MCF 10A (cell line): ENCODE results near the gene TNNI3K. TPM values are rescaled to one million over a fixed set of nuclear protein-coding genes. Genes with fewer than 3 reads are reported as not detected.

Source experiments
- BruUV-seq: library from RNA; stranded (reverse); fragments of 400-500 nt; replicated peaks from 2 replicates; lab custom pipeline; 2021; lab: Mats Ljungman, UMichigan
- CTCF ChIA-PET: fragments of 300-600 bp; sonication (Branson Sonifier 250); formaldehyde crosslinking; extraction: SDS; loops from one replicate; lab custom pipeline; 2021; ENCODE audit warnings: antibody characterized with exemption, inconsistent platforms; lab: Yijun Ruan, JAX
- POLR2A ChIA-PET: fragments of 300-600, 350-650 bp; sonication (Branson Sonifier 250); formaldehyde crosslinking; extraction: SDS; loops from one replicate; lab custom pipeline; 2020; ENCODE audit warnings: antibody characterized with exemption, inconsistent platforms; lab: Yijun Ruan, JAX
- DNase-seq: peaks from one replicate; pipeline ENCODE4 v3.0.0-alpha.2; 2018; ENCODE audit not compliant: unreplicated experiment
- H3K27ac Mint-ChIP-seq: one replicate; pipeline ENCODE4 v1.8.0; 2022; ENCODE audit warnings: mild to moderate bottlenecking, low read depth, mixed read lengths; ENCODE audit not compliant: unreplicated experiment
- H3K27me3 Mint-ChIP-seq: one replicate; pipeline ENCODE4 v1.8.0; 2022; ENCODE audit warnings: mixed read lengths; ENCODE audit not compliant: insufficient read depth, unreplicated experiment
- H3K36me3 Mint-ChIP-seq: one replicate; pipeline ENCODE4 v1.8.0; 2022; ENCODE audit warnings: mild to moderate bottlenecking, moderate library complexity, mixed read lengths; ENCODE audit not compliant: insufficient read depth, unreplicated experiment
- H3K4me1 Mint-ChIP-seq: one replicate; pipeline ENCODE4 v1.8.0; 2022; ENCODE audit warnings: mixed read lengths; ENCODE audit not compliant: insufficient read depth, unreplicated experiment
- H3K4me3 Mint-ChIP-seq: one replicate; pipeline ENCODE4 v1.8.0; 2022; ENCODE audit warnings: mild to moderate bottlenecking, moderate library complexity, mixed read lengths; ENCODE audit not compliant: unreplicated experiment
- H3K9me3 Mint-ChIP-seq: one replicate; pipeline ENCODE4 v1.8.0; 2022; ENCODE audit warnings: mixed read lengths; ENCODE audit not compliant: unreplicated experiment
- CTCF ChIP-seq: fragments of 200-600 bp; IDR thresholded peaks from one replicate; pipeline ENCODE4 v1.8.0; 2022; ENCODE audit warnings: antibody characterized with exemption, mild to moderate bottlenecking; ENCODE audit not compliant: unreplicated experiment
- intact Hi-C: fragments of 100-400 bp; cut with micrococcal nuclease; formaldehyde crosslinking; loops from 2 replicates; pipeline ENCODE4 v1.14.1; 2022
- total RNA-seq: library from RNA; stranded (reverse); gene quantifications from 2 replicates; pipeline ENCODE4 v1.2.3, GENCODE V29; 2022

Gene TNNI3K
- total RNA-seq, 1 experiment from 2014 or later: not detected

DNA sequence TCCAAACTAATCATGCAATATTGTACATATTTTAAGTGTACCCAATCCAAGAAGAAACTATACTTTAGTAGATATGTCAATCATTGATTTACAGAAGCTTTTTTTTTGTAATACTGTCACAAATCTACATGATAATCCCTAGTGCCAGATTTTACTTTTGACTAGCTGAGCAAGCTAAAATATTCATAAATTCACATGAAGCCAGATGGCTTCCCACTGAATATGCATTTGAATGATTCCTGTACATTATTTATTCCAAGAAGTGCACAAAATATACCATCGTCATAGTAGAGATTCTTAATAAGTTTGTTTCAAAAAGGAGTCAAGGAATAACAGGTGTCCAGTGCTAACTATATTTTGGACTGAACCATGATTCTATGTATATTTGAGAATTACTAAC lies 20.0 kb upstream of the TNNI3K start:
- H3K27me3 Mint-ChIP-seq: no peaks in the 10 kb centered on the region
- ChIA-PET POLR2A (no interaction called here), CTCF (no interaction called here)
- no peaks in the 10 kb centered on the region for H3K36me3 Mint-ChIP-seq
- no peak overlapping the region for H3K4me3 Mint-ChIP-seq
- no peaks in the 10 kb centered on the region for H3K9me3 Mint-ChIP-seq
- BruUV-seq: no TSS peak
- no peak overlapping the region for H3K27ac Mint-ChIP-seq
- H3K4me1 Mint-ChIP-seq: no peaks in the 10 kb centered on the region
- intact Hi-C loops: no loop called here
- TF ChIP-seq CTCF: no peak
- DNase-seq: no peak

GRCh38 chr1:74222701-74223100 lies 12.5 kb upstream of the TNNI3K start:
- no TSS peak for BruUV-seq
- no peaks in the 10 kb centered on the region for H3K27me3 Mint-ChIP-seq
- intact Hi-C loops: no loop called here
- no peaks in the 10 kb centered on the region for H3K36me3 Mint-ChIP-seq
- ChIA-PET POLR2A (no interaction called here), CTCF (interaction anchor here (0.6 kb wide), 3 partner anchors 23 to 245 kb away, joined by 3 read pairs; no protein-coding TSS in a partner anchor)
- peak; percentile 6 for DNase-seq
- H3K9me3 Mint-ChIP-seq: peaks cover 29% of the 10 kb centered on the region
- no peak for TF ChIP-seq CTCF
- no peak overlapping the region for H3K27ac Mint-ChIP-seq
- no peaks in the 10 kb centered on the region for H3K4me1 Mint-ChIP-seq
- H3K4me3 Mint-ChIP-seq: no peak overlapping the region

- no TSS peak for BruUV-seq
- intact Hi-C loops: no loop called here
These were observed 11.7 kb upstream of the TNNI3K start for GRCh38 chr1:74223453-74223852.

DNA sequence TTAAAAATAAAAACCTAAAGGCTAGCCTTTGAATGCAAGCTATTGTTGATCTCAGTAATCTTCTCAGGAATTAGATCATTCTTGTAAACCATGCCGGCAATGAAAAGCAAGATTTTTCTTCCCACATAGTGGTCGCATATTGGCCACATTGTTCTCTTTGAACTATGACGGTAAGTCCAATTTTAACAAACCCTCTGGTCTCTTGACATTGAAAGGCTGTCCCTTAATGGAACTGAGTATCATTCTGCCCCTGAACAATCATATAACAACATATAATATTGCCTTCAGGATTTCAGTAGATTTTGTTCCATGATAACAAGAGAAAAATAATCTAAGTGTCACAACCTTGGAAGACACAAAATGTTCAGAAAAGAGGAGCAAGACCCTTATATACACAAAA lies 1.3 kb downstream of the TNNI3K start:
- BruUV-seq: no TSS peak
- TF ChIP-seq CTCF: no peak
- ChIA-PET POLR2A (no interaction called here), CTCF (no interaction called here)
- Mint-ChIP-seq H3K4me3 (no peak overlapping the region), H3K27ac (no peak overlapping the region), H3K9me3 (peaks cover 7% of the 10 kb centered on the region), H3K36me3 (no peaks in the 10 kb centered on the region), H3K4me1 (no peaks in the 10 kb centered on the region), H3K27me3 (peaks cover 10% of the 10 kb centered on the region)
- intact Hi-C loops: no loop called here
- DNase-seq: no peak

More at GRCh38 chr1:74223453-74223852, 11.7 kb upstream of the TNNI3K start:
- H3K27me3 Mint-ChIP-seq: no peaks in the 10 kb centered on the region
- no peak overlapping the region for H3K27ac Mint-ChIP-seq
- no peak for TF ChIP-seq CTCF
- peaks cover 29% of the 10 kb centered on the region for H3K9me3 Mint-ChIP-seq
- ChIA-PET POLR2A (no interaction called here), CTCF (interaction anchor here (0.6 kb wide), 1 partner anchor 245 kb away, joined by 3 read pairs; no protein-coding TSS in a partner anchor)
- H3K36me3 Mint-ChIP-seq: no peaks in the 10 kb centered on the region
- DNase-seq: no peak
- no peak overlapping the region for H3K4me3 Mint-ChIP-seq
- no peaks in the 10 kb centered on the region for H3K4me1 Mint-ChIP-seq
